Measurements from ENCODE around the gene FHOD3.

DNA sequence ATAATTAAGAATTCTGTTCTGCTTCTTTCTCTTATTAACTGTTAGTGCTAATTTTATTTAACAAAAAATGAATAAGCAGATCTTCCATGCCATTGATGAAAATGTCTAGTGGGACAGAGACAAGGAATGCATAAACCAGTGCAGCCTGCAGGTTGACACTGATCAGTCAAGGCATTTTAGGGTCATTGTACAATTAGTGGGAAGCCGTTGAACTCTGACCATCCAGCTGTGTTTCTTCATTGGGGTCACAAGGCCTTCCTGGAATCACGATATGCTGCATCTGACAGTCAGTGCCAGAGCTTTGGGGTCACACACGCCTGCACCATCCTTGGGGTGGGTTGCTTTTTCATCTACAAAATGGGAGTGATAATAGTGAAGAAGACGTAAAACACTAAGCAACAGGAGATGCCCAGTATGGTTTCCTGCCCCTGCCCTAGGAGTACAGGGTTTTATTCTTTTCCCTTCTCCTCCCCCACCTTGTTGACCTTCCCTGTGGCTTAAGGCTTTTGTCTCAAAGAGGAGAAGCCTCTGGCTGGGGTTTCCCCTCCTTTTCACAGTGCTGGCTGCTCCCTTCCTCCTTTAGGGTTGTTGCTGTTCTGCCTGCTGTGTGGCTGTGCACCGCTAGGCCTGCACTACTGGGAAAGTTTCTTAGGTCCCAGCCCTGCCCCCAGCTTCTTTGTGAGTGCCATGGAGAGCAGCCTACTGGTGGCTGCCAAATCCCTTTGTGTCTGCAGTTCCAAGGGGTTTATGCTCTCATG lies 285.7 kb downstream of the FHOD3 start:
- TF ChIP-seq, protein P1, sequence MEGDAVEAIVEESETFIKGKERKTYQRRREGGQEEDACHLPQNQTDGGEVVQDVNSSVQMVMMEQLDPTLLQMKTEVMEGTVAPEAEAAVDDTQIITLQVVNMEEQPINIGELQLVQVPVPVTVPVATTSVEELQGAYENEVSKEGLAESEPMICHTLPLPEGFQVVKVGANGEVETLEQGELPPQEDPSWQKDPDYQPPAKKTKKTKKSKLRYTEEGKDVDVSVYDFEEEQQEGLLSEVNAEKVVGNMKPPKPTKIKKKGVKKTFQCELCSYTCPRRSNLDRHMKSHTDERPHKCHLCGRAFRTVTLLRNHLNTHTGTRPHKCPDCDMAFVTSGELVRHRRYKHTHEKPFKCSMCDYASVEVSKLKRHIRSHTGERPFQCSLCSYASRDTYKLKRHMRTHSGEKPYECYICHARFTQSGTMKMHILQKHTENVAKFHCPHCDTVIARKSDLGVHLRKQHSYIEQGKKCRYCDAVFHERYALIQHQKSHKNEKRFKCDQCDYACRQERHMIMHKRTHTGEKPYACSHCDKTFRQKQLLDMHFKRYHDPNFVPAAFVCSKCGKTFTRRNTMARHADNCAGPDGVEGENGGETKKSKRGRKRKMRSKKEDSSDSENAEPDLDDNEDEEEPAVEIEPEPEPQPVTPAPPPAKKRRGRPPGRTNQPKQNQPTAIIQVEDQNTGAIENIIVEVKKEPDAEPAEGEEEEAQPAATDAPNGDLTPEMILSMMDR (IDR thresholded peaks at IDR 0.05): no peak
- no peak for TF ChIP-seq POLR2A (IDR thresholded peaks at IDR 0.05)
